Lower leg skin (tissue), 4 donors: ENCODE data around the gene FGD4. TPM values are rescaled to one million over a fixed set of nuclear protein-coding genes. Genes with fewer than 3 reads are reported as not detected.

Experiments
- DNase-seq, 2 donors: peaks; one replicate each; pipeline ENCODE4 v3.0.0-alpha.2; 2019; ENCODE audit warnings: low spot score in 2 of 2
- H3K4me3 ChIP-seq: fragments of 200-600 bp; sonication (generic); 2 replicates; pipeline ENCODE4 v1.5.1; 2017; ENCODE audit warnings: mild to moderate bottlenecking, low read depth; ENCODE audit not compliant: poor library complexity, severe bottlenecking
- POLR2A ChIP-seq, 2 donors: fragments of 450-650 bp; IDR thresholded peaks; one replicate each; pipeline ENCODE4 v1.6.1; 2016 to 2017; ENCODE audit warnings: antibody characterized with exemption in 2 of 2, mild to moderate bottlenecking in 1 of 2, moderate library complexity in 1 of 2
- WGBS, 2 donors: methylation state at CpG; one replicate each; pipeline ENCODE4 v1.1.5; 2018; 5-methylcytosine and 5-hydroxymethylcytosine counted together
- intact Hi-C: fragments of 100-400 bp; cut with DNase I; formaldehyde crosslinking; loops from one replicate; pipeline ENCODE4 v1.15.0; 2023; ENCODE audit warnings: low total_unique reads
- total RNA-seq, 4 donors: library from RNA; depleted of rRNA; stranded (reverse); fragments of >200 nt; gene quantifications; one replicate each; pipeline ENCODE4 v1.1.0, GENCODE V29; 2016
- TF ChIP-seq, protein P1 (sequence below), 3 donors: fragments of 450-650 bp; IDR thresholded peaks; one replicate each; pipeline ENCODE4 v1.5.1; 2016; ENCODE audit warnings: antibody characterized with exemption in 3 of 3, mild to moderate bottlenecking in 3 of 3, moderate library complexity in 2 of 3

The FGD4 gene
- total RNA-seq, 4 donors from 2014 or later, result 40.0 to 62.8 (median 52.0) TPM

DNA sequence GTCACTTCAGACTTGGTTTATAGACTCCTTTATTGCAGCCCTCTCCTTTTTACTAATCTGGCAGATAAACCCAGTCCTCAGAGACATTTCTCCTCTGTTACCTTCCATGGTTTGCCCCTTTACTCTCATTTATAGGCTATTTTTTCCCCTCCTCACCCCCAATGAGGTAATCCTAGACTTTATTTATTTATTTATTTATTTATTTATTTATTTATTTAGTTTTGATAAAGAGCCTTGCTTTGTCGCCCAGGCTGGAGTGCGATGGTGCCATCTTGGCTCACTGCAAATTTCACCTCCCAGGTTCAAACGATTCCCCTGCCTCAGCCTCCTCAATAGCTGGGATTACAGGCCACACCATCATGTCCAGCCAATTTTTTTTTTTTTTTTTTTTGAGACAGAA lies 8.4 kb downstream of the FGD4 start:
- TF ChIP-seq, protein P1, sequence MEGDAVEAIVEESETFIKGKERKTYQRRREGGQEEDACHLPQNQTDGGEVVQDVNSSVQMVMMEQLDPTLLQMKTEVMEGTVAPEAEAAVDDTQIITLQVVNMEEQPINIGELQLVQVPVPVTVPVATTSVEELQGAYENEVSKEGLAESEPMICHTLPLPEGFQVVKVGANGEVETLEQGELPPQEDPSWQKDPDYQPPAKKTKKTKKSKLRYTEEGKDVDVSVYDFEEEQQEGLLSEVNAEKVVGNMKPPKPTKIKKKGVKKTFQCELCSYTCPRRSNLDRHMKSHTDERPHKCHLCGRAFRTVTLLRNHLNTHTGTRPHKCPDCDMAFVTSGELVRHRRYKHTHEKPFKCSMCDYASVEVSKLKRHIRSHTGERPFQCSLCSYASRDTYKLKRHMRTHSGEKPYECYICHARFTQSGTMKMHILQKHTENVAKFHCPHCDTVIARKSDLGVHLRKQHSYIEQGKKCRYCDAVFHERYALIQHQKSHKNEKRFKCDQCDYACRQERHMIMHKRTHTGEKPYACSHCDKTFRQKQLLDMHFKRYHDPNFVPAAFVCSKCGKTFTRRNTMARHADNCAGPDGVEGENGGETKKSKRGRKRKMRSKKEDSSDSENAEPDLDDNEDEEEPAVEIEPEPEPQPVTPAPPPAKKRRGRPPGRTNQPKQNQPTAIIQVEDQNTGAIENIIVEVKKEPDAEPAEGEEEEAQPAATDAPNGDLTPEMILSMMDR (IDR thresholded peaks at IDR 0.05), result no peak
- no peak for TF ChIP-seq POLR2A (IDR thresholded peaks at IDR 0.05)
- DNase-seq, result no peak
- WGBS, 2 donors, result 94 to 96% methylated on average over 3 of the region's 3 CpGs
- no peak overlapping the region for H3K4me3 ChIP-seq
- intact Hi-C loops, result no loop called here

DNA sequence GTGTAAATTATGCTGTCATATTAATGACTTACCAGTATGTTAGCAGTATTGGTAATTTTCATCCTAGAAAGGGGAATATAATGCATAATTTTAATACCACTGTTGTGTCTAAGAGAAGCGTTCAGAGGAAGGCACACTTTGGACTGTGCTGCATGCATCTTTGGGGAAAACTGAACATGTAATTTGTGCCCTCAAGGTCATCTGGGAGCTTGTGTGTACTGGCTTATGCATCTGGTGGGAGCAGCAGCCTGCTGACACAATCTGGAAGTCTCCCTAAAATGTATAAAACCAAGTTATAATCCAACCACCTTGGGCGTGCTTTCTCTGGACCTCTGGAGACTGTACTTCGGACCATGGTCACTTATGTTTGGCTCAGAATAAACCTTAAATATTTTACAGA lies 14.1 kb downstream of the FGD4 start:
- intact Hi-C loops, result no loop called here
- no peak for DNase-seq
- no peak overlapping the region for H3K4me3 ChIP-seq
- 76% methylated on average over 3 of the region's 3 CpGs for WGBS, 2 donors
- TF ChIP-seq, protein P1 (IDR thresholded peaks at IDR 0.05), result no peak
- no peak for TF ChIP-seq POLR2A (IDR thresholded peaks at IDR 0.05)

DNA sequence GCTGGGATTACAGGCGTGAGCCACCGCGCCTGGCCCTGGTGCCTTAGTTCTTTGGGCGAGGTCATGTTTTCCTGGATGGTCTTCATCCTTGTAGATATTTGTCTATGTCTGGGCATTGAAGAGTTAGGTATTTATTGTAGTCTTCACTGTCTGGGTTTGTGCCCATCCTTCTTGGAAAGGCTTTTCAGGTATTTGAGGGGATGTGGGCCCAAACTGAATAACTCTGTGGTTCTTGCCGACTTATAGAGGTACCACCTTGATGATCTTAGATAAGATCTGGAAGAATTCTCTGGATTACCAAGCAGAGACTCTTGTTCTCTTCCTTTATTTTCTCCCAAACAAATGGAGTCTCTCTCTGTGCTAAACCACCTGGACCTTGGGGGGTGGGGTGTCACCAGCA lies 18.9 kb downstream of the FGD4 start:
- TF ChIP-seq, protein P1 (IDR thresholded peaks at IDR 0.05), result no peak
- no peak for TF ChIP-seq POLR2A (IDR thresholded peaks at IDR 0.05)
- 97 to 98% methylated on average over 5 of the region's 5 CpGs for WGBS, 2 donors
- intact Hi-C loops, result no loop called here

DNA sequence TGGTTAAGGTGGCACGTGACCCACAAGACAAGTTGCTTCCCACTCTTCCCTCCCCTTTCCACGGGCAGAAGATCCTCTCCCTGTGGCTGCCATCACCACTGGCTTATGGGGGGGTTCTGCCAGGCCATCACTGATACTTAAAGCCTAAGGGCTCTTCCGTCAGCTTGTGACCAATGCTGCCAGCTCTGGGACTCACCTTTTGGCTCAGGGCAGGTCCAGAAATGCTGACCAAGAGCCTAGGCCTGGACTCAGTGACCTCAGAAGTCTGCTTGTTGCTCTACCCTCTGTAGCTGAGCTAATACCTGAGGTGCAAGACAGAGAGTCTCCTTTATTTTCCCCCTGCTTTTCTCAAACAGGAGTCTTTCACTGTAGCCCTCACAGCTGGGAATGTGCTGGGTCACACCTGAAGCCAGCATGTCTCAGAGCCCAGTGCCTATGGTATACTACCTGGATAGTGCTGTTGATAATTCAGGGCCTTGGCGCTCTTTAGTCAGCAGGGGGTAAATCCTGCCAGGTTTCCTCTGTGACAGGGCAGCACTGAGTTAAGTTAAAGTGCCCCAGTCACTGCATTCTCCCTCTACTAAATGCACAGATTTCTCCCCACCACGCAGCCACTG lies 19.7 kb downstream of the FGD4 start:
- WGBS, 2 donors, result 69 to 85% methylated on average over 4 to 5 of the region's 5 CpGs
- no peak overlapping the region for H3K4me3 ChIP-seq
- intact Hi-C loops, result no loop called here
- no peak for TF ChIP-seq POLR2A (IDR thresholded peaks at IDR 0.05)
- TF ChIP-seq, protein P1 (IDR thresholded peaks at IDR 0.05), result no peak
- DNase-seq, result no peak

More for the DNA sequence above, 18.9 kb downstream of the FGD4 start:
- H3K4me3 ChIP-seq, result no peak overlapping the region
- no peak for DNase-seq

DNA sequence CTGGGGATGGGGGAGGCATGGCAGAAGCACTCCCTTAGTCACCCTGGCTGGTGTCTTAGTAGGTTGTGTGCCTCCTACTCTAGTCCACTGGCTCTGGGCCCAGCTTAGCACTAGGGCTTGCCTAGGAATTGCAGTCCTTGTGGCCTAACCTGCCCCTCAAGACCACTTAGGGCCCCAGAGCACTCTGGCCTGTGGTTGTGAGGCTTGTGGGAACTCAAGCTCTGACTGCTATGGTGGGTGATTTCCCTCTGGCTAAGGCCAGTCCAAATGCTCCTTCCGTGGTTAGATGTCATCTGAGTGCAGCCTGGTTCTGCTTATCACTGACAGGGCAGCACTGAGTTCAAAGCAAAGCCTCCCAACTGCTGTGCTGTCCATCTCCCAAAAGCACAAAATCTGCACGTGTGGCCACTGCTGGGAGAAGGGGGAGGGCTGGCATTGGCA lies 20.2 kb downstream of the FGD4 start:
- intact Hi-C loops, result no loop called here
- no peak overlapping the region for H3K4me3 ChIP-seq
- WGBS, 2 donors, result 48 to 52% methylated on average over 2 of the region's 2 CpGs
- no peak for DNase-seq
- no peak for TF ChIP-seq POLR2A (IDR thresholded peaks at IDR 0.05)
- TF ChIP-seq, protein P1 (IDR thresholded peaks at IDR 0.05), result no peak

DNA sequence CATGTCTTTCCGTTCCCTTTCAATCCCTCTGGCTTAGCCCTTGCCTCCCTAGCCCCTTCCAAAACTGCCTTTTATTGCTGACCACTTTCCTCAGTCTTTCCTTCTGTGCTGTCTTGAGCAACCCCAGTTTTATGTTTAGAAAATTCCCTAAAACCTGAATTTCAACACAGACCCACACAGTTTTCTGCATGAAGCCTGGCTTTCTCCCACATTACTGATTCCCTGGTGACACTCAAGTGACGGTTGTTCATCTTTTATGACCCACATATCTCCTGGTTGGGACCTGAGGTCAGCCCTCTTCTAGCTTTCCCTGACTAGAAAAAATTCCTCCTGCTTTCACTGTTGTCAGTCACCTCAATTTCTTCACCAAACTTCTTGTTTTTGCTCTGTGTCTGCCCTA lies 21.0 kb downstream of the FGD4 start:
- intact Hi-C loops, result no loop called here
- WGBS, 2 donors, result 83 to 84% methylated on average over 2 of the region's 2 CpGs
- no peak for TF ChIP-seq POLR2A (IDR thresholded peaks at IDR 0.05)
- TF ChIP-seq, protein P1 (IDR thresholded peaks at IDR 0.05), result no peak
- no peak overlapping the region for H3K4me3 ChIP-seq
- no peak for DNase-seq
